K562 (cell line): ENCODE data around the gene MORF4L1.

ENCODE experiments used
- CTCF ChIP-seq, 3 experiments: IDR thresholded peaks in 2 of 3; conservative IDR thresholded peaks in 1 of 3; 2 replicates each; pipeline ENCODE4 v1.5.1; 2011 to 2012; ENCODE audit warnings: low read length in 3 of 3, mild to moderate bottlenecking in 3 of 3, control low read depth in 2 of 3, improper control_type of control experiment in 1 of 3, inconsistent platforms in 1 of 3, low read depth in 1 of 3, mixed read lengths in 1 of 3, moderate library complexity in 1 of 3; ENCODE audit not compliant: insufficient read depth in 2 of 3
- ETV6 ChIP-seq, 3 experiments: fragments of 150-350 bp in 1 of 3; sonication (generic) in 1 of 3; formaldehyde crosslinking in 1 of 3; IDR thresholded peaks; 2 replicates each; pipeline versions ENCODE4 v1.6.1 to v1.8.0; 2014 to 2022; ENCODE audit warnings: borderline replicate concordance in 2 of 3, low read depth in 2 of 3, antibody characterized with exemption in 1 of 3, low read length in 1 of 3, mild to moderate bottlenecking in 1 of 3, missing genetic modification reagents in 1 of 3
- TF ChIP-seq, protein P1 (sequence below): IDR thresholded peaks from 3 replicates; pipeline ENCODE4 v1.6.1; 2011; ENCODE audit warnings: borderline replicate concordance, mild to moderate bottlenecking, moderate library complexity; ENCODE audit not compliant: insufficient read length; ENCODE audit errors: extremely low read depth

DNA sequence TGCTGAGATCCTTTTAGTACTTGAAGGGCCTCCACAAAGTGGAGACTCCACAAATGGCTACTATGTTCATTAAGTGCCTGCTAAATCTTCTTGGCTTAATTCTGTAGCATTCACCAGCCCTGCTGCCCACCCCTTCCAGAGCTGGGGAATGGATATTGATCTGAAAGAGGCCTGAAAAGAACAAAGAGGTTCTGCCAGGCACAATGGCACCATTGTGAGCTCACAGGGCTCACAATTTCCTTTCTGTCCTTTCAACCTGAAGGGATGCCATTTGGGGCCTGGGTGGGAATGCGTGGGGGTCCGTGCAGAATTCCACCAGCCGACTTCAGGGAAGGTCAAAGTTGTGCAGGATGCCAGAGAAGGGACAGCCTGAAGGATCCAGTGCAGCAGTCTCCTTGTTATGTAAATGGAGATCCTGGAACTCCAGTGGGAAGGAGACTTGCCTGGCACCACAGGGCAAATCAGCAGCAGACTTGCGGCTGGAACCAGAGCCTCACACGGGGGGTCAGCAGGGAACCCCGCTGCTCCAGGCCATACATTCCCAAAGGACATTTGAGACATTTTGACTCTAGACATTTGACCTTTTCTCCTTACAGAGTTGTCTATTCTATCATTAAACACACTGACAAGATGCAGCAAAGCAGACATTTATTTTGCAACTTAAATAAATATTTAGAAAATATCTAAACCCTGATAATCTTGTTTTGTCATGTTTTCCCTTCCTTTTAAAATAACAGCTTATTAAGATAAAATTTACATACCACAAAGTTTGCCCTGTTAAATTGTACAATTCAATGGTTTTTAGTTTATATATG is 21.5 kb upstream of the MORF4L1 start:
- TF ChIP-seq CTCF (IDR thresholded peaks at IDR 0.05 in 2 of 3, conservative IDR thresholded peaks at IDR 0.05 in 1 of 3; ENCODE audit: insufficient read depth in 2 of 3, low read depth in 1 of 3, low read length in 3 of 3) (no peak), ETV6 (IDR thresholded peaks at IDR 0.05; ENCODE audit: borderline replicate concordance in 1 of 2, low read depth in 2 of 2, low read length in 1 of 2) (no peak), ETV6 (CRISPR knock-in tag; IDR thresholded peaks at IDR 0.05; ENCODE audit: borderline replicate concordance) (no peak)
- TF ChIP-seq, protein P1, sequence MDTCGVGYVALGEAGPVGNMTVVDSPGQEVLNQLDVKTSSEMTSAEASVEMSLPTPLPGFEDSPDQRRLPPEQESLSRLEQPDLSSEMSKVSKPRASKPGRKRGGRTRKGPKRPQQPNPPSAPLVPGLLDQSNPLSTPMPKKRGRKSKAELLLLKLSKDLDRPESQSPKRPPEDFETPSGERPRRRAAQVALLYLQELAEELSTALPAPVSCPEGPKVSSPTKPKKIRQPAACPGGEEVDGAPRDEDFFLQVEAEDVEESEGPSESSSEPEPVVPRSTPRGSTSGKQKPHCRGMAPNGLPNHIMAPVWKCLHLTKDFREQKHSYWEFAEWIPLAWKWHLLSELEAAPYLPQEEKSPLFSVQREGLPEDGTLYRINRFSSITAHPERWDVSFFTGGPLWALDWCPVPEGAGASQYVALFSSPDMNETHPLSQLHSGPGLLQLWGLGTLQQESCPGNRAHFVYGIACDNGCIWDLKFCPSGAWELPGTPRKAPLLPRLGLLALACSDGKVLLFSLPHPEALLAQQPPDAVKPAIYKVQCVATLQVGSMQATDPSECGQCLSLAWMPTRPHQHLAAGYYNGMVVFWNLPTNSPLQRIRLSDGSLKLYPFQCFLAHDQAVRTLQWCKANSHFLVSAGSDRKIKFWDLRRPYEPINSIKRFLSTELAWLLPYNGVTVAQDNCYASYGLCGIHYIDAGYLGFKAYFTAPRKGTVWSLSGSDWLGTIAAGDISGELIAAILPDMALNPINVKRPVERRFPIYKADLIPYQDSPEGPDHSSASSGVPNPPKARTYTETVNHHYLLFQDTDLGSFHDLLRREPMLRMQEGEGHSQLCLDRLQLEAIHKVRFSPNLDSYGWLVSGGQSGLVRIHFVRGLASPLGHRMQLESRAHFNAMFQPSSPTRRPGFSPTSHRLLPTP, result no peak
